DMS114 treated with DMSO at 0.1 percent for 48 hours (cell line): ENCODE measurements around the gene CASKIN1.
A peak's percentile ranks its signal among the peaks of the same experiment; 100 is the strongest.

ENCODE experiments used
- DNase-seq: peaks from one replicate; lab custom pipeline; 2025; ENCODE audit not compliant: unreplicated experiment; lab: John Stamatoyannopoulos, UW

The CASKIN1 gene

DNA sequence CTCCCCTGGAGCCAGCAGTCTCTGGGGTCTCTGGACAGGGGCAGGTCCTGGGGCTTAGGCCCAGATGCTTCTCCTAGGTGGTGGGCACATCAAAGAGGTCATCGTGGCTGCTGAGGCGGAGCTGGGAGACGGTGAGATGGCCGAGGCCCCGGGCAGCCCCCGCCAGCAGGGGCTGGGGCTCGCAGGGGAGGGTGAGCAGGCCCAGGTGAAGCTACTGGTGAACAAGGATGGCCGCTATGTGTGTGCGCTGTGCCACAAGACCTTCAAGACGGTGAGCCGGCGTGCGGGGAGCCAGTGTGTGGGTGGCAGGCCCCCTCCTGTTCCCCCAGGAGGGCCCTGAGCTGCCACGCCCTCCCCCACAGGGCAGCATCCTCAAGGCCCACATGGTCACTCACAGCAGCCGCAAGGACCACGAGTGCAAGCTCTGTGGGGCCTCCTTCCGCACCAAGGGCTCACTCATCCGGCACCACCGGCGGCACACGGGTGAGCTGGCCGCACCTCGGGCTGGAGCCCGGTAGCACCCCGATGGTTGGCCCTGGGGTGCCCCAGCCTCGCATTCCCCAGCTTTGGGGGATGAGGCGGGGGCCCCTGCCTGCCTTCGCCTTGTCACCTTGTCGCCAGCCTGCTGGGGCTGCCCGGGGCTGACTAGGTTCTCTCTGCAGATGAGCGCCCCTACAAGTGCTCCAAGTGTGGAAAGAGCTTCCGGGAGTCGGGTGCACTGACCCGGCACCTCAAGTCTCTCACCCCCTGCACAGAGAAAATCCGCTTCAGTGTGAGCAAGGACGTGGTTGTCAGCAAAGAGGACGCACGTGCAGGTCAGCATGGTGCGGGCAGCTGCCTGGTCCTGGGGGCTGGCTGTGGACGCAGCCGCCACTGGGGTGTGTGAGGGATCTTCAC is 35.9 kb upstream of the CASKIN1 start:
- no peak for DNase-seq

DNA sequence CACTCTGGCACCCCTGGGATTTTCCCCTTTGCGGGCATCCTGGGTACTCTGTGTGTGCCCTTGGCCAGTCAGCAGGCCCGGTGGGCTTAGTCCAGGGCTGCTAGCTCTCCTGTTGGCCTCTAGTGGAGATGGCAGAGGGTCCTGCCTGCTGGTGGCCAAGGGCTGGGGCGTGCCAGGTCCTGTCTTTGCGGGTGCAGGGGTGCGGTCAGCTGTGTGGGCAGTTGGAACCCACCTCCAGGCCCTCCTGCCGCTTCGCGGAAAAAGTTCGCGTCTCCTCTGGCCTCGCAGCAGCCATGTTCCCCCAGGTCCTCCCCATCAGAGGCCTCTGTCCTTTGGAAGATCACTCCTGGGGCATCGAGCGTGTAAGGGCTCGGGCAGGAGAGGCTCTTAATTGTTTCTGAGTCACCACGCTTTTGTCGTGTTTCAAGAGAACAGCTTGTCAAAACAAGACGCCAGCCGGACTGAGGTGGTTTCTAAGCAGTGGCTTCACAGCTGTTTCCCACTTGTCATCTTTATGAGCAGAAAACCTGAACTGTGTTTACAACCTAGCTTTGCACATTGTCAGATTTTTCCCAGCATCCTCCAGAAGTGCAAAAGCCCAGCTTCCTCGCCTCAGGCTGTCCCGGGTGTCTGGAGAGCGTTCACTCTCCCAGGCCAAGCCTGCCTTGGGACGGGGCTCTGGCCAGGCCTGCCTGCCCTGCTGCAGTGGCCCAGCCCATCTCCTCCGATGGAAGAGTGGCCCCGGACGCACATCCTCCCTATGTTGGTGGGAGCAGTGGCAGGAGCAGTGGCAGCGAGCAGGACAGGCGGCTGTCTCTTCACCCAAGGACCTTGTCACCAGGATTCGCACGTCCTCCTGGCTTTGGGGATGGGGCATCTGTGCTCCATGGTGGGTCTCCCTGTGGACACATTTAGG is 34.9 kb upstream of the CASKIN1 start:
- no peak for DNase-seq

GRCh38 chr16:2230376-2230775 is 34.0 kb upstream of the CASKIN1 start:
- DNase-seq, result no peak

- no peak for DNase-seq
These were observed 33.3 kb upstream of the CASKIN1 start for GRCh38 chr16:2229632-2230250.

DNA sequence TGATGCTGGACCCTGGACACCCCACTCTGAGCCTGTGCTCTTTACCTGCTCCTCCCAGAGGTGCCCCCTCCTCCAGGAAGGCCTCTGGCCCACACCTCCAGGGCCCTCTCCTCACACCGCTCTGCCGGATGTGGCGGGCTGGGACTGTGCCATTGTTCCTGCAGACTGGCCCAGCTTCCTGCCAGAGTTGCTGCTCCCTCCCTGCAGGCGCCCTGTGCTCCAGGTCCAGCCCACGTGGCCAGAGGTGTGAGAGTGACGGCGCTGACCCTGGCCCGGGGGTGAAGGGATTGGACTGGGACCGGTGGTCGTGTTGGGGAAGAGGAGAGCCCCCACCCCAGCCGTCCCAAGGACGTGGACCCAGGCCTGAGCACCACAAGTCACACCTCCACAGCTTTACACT is 32.7 kb upstream of the CASKIN1 start:
- DNase-seq, result no peak

DNA sequence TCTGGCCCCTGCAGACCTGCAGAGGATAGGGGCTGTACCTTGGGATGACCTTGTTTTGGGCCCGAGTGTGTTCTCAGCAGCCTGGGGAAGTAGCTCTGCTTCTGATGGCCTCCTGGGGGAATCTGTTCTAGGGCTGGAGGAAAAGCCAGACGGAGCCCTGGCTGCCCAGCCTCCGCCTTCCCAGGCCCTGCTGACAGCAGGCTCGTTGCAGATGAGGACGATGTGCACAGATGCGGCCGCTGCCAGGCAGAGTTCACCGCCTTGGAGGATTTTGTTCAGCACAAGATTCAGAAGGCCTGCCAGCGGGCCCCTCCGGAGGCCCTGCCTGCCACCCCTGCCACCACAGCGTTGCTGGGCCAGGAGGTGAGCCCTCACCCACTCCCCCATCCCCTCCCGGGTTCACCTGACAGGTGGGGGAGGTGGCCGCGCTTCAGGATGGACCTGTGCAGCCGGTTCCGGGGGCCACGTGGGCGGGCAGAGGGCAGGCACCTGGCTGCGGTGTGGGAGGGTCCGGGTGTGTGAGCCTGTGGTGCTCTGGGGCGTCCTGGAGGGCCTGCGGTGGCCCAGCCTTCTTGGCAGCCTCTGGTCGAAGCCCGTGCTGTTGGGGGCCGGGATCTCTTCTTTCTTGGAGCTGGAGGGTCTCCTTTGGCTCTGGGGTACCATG is 31.9 kb upstream of the CASKIN1 start:
- no peak for DNase-seq

DNA sequence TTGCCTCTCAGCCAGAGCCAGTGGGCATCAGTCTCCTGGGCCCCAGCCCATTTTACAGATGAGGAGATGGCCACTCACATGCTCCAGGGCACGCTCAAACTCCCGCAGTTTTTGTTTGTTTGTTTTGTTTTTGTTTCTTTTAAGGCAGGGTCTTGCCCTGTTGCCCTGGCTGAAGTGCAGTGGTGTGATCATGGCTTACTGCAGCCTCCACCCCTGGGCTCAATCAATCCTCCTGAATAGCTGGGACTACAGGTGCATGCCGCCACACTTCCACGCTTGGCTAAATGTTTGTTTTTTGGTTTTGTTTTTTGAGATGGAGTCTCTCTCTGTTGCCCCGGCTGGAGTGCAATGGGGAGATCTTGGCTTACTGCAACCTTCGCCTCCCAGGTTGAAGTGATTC is 30.5 kb upstream of the CASKIN1 start:
- no peak for DNase-seq

GRCh38 chr16:2226245-2226793 is 29.9 kb upstream of the CASKIN1 start:
- no peak for DNase-seq

DNA sequence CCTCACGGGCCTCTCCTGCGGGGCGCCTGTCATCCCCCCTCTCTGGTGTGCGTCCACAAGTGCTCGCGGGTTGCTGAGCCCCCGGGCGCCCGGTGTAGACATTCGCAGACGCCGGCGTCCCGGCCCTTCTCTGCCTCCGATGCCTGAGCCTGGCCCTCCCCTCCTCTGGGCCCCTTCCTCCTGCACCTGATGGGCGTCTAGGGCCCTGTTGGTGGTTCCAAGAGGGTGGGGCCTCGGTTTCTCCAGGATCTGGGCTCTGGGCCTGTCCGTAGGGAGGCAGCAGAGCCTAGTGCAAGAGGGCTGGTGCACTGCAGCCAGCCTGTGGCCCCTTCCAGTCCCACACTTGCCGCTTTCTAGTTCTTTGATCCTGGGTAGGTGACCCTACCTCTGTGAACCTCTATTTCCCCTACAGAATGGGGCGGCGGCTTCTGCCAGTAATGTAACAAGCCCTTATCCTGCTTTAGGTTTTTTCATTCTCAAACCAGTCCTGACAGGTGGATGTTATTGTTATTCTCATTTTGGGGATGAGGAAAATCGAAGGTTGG is 27.6 kb upstream of the CASKIN1 start:
- DNase-seq, result no peak

- peak; percentile 95 for DNase-seq
These were observed 27.0 kb upstream of the CASKIN1 start, which contains the start of gene E4F1 for GRCh38 chr16:2223221-2223941. Gene E4F1, plus strand, starts transcription at chr16:2223591. Its CDS starts 23 bp downstream, at chr16:2223614.

DNA sequence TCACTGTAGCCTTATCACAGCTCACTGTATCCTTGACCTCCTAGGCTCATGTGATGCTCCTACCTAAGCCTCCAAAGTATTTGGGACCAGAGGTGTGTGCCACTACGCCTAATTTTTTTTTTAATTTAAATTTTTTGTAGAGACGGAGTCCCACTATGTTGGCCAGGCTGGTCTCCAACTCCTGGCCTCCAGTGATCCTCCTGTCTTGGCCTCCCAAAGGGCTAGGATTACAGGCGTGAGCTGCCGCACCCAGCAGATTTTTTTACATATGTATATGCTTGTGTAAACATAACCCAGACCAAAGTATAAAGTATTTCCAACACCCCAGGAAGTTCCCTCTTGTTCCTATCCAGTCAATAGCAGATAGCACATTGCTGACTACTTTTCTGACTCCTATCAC is 19.9 kb upstream of the CASKIN1 start:
- no peak for DNase-seq

DNA sequence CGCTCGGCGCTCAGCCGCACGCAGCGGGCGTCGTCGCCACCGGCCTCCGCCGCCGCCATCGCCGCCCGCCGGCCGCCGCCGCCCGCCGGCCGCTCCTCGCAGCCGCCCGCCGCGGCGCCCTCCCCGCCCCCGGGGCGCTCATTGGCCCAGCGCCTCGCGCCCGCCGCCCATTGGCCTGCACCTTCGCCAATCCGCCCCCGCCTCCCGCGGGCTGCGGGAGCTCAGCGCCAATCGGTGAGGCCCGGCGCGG is 18.2 kb upstream of the CASKIN1 start, which contains the start of gene PGP:
Gene PGP, minus strand, starts transcription at position 122 of the 250 bp plus-strand sequence. Its CDS starts 63 bp downstream, at position 59.
- DNase-seq, result no peak

DNA sequence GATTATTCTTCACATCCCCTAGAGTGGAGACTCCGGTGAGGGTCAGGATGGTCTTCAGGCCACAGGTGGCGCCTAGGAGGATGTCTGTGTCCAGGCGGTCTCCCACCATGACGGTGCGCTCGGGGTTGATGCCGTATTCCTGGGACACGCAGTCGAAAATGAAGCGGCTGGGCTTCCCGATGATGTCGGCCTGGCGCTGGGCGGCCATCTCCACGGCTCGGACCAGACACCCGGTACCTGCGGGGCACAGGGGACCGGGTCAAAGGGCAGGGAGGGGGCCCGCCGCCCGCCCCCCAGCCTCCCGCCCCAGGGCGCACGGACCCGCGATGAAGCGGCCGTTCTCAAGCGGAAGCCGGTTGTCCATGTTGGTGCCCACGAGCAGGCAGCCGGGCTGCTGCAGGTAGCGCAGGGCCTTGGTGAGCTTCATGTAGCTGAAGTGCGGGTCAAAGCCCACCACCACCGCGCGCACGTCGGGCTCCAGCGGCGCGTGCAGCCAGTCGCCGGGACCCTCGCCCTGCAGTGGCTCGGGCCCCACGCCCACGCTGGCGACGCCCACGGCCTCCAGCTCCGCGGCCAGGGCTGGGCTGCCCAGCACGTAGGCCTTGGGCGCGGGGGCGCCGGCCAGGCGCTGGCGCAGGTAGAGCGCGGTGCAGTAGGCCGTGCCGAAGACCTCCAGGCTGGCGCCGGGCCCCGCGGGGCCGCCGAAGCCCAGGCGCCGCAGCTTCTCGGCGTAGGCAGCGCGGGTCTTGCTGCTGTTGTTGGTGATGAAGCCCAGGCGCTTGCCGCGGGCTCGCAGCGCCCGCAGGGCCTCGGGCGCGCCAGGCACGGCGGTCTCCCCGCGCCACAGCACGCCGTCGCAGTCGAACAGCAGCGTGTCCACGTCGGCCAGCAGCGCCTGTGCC is 17.7 kb upstream of the CASKIN1 start:
- DNase-seq, result no peak

DNA sequence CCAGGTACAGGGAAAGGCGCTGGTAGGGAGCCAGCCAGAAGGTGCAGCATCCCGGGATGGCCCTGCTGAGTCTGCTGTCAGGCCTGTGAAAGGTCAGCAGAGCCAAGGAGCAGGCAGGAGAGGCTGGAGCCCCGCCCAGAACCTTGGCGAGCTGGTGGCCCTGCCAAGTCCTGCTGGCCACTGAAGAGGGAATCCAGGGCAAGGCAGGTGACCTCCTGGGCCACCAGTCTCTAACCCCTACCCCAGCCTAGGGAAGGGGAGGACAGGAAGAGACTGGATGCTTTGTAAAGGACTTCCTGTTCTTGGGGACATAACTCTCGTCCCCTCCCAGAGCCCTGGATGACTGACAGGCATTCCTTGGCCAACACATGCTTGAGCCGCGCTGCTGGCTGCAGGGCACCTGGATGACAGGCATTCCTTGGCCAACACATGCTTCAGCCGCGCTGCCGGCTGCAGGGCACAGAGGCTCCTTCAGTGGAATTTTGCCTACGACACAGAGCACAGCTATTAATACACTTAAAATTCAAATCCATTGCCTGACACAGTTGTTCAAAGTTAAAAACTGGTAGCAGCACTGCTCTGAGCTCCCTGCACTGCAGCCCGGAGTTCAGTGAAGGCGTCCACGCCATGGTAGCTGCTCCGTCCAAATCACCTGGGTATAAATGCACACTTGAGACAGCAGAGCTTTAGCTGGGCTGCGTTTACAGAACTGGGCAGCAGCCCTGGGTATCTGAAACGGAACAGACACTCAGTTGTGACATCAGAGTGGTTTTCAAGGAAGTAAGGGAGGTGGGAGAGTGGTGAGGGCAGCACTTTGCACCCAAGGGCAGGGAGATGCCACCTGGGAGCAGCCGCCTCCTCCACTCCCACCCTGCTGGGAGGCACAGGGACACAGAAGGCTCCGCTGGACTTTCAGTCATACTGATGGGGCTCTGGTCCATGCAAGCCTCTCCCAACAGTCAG is 16.2 kb upstream of the CASKIN1 start:
- DNase-seq, result no peak

DNA sequence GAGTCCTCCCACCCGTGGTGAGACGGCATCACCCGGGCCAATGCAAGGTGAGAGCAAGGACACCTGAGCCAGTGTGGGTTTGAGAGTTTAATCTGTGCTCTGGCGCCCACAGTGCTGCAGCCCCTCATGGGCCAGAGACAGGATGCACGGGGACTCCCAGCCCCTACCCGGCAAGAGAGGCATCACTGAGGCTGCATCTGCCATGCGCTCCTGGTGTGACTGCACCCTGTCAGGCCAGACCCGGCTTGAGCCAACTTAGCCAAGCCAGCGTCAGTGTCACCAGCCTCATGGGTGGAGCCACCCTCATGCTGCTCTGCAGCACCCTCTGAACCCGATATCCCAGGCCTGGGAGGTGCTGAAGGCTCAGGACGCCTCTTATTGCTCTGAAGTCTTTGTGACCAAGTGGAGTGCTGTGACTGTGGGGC is 15.5 kb upstream of the CASKIN1 start:
- no peak for DNase-seq

- no peak for DNase-seq
These were observed 14.3 kb upstream of the CASKIN1 start, which contains the start of gene BRICD5 for GRCh38 chr16:2210386-2211365. Gene BRICD5, minus strand, starts transcription at chr16:2210863. Its CDS starts 30 bp downstream, at chr16:2210833.
